Retina (tissue), 1 donor: Measurements from ENCODE around the gene CDYL.

Experiments
- DNase-seq: peaks from one replicate; pipeline ENCODE4 v3.0.0-alpha.2; 2016

Gene CDYL, protein sequence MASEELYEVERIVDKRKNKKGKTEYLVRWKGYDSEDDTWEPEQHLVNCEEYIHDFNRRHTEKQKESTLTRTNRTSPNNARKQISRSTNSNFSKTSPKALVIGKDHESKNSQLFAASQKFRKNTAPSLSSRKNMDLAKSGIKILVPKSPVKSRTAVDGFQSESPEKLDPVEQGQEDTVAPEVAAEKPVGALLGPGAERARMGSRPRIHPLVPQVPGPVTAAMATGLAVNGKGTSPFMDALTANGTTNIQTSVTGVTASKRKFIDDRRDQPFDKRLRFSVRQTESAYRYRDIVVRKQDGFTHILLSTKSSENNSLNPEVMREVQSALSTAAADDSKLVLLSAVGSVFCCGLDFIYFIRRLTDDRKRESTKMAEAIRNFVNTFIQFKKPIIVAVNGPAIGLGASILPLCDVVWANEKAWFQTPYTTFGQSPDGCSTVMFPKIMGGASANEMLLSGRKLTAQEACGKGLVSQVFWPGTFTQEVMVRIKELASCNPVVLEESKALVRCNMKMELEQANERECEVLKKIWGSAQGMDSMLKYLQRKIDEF

DNA sequence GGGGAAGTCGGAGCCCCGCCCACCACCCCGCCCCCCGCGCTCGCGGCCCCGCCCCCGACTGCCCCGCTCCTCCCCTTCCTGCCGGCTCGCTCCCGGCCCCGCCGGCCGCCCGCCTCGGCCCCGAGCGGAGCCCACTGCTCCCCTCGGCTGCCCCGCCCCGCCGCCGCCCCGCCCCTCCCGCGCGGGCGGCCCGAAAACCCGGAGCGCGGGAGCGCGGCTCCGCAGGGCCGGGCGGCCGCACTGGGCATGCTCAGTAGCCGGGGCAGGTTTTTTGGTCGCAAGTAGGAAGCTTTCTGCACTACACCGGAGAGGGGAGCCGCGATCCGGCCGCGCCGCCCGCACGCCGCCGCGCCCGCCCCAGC lies at the start of gene CDYL:
Gene CDYL, plus strand, starts transcription at position 274 of the 362 bp plus-strand sequence. CDS start 380 bp downstream, outside the sequence.
- DNase-seq, result no peak

DNA sequence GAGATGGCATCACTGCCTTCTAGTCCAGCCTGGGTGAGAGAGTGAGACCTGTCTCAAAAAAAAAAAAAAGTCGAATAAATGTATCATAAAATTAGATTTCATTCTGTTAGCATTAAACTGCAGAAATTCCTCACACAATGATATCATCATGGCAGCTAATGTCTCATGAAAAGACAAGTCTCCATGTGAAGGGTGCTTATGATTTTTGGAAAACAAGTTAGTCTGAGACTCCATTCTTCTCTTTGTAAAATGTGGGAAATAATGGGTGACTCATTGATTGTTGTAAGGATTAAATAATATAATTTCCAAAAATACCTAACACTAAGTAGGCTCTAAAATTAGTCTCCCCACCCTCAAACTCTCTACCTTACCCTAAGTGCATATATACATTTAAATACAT lies 49.6 kb upstream of the CDYL start:
- DNase-seq, result no peak

DNA sequence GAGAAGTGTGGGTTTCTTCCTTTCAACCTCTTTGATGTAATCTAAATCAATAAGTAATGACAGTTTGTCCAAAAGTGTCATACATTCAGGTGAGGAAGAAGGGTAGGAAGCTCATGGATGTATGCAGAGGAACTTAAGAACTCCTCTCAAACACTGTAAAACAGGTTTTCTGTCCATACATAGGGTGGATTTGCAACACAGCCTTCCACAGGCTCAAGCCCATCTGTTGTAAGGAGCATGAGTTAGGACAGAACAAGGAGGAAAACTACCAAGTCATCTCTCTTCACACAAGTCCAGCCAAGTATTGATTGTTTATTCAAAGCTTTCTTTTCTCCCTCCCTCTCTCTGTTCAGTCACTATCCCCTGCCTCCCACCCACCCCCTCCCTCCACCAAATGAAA lies 49.0 kb upstream of the CDYL start:
- no peak for DNase-seq

DNA sequence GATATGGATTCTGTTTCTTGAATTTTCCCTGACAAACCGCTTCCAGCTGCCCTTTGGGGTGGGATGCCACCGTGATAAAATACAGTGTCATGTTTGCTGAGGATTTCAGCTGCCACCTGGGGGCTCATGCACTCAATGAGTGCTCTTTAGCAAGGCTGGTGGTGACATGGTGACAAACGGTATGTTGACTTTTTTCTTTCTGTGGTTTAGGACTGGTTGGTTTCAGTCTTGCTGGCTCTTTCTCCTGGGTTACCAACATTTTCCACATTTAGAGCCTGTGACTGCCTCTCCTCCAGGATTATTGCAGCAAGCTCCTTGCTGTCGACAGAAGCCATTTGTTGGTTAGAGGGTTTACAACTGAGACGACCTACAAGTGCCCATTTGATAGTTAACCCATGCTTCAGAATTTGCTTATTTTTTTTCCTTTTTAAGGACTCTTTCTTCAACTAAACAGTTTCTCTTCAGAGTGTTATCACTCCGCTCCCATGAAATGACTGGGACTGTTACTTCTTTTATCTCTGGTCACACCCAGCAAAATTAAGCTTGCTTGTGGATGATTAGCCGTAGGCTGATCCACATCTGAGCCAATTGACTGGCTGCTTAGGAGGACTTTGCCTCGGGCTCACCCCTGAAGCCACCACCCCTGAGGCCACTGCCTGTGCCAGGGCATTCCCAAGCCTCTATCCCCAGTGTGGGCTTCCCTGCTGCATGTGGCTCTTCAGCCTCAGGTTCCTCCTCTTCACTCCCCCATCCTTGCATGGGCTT lies 48.4 kb upstream of the CDYL start:
- no peak for DNase-seq

DNA sequence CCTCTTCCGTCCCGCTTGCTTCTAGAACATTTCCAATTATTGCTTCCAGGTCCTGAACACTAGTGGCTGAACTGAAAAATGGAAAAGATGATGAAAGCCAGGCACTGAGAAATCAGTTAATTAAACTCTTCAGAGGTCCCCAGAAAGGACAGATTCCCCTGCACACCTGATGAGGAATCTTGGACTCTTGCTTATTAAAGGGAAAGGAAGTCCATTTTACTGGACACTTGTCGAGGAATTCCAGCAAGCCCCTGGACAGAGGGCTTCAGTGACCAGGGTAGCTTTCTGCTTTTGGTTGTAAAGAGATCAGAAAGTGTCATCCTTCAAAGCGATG lies 47.8 kb upstream of the CDYL start:
- no peak for DNase-seq

DNA sequence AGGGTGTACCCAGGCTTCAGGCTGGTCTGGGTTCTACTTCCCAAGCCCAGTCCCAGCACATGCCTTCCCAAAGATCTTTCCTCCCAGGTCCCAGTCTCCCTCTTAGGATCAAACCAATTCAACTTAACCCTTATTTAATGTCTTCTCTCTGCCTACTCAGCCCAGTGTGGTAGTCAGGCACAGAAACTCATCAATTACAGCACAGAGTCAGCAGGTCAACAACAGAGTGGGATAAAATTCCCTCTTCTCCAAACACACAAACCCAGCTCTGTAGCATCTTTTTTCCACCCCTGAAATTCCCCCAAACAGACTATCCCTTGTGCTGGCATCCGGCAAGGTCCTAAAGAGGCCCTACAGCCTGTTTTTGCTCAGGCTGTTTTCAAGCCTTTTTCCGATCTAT lies 47.3 kb upstream of the CDYL start:
- no peak for DNase-seq

DNA sequence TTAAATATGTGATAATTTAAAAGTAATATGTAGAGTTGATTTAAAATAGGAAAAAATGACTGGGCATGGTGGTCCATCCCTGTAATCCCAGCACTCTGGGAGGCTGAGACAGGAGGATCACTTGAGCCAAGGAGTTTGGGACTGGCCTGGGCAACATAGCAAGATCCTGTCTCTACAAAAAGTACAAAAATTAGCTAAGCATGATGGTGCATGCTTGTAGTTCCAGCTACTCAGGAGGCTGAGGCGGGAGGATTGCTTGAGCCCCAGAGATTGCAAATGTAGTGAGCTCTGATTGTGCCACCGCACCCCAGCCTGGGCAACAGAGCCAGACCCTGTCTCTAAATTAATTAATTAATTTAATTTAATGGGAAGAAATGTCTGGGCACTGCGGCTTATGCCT lies 44.2 kb upstream of the CDYL start:
- no peak for DNase-seq

DNA sequence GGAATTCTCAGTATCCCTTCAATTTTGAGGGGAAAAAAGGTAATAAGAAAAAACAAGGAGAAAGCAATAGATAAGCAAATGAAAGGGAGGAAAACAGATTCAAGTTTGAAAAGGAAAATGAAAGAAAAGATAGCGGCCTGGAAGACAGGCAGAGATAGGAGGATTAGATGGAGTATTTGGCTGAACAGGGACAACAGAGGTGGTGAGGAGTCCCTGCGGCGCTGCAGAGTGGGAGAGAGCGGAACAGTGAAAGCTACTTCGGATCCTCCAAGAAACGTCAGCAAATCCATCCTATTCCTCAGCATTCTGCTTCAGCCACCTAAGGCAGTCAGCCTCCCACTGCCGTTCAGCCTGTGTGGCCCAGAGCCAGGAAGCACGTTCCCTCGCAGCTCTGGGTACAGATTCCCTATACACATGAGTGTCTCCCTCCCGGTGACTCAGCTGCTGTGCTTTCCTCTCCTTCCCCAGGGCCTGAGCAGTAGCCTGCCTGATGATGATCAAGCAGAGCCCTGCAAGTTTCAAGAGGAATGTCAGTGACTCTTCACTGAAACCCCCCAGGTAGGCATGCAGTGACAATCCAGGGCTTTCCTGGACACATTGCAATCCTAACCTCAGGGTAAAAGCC lies 43.4 kb upstream of the CDYL start:
- DNase-seq, result peak; percentile 30

DNA sequence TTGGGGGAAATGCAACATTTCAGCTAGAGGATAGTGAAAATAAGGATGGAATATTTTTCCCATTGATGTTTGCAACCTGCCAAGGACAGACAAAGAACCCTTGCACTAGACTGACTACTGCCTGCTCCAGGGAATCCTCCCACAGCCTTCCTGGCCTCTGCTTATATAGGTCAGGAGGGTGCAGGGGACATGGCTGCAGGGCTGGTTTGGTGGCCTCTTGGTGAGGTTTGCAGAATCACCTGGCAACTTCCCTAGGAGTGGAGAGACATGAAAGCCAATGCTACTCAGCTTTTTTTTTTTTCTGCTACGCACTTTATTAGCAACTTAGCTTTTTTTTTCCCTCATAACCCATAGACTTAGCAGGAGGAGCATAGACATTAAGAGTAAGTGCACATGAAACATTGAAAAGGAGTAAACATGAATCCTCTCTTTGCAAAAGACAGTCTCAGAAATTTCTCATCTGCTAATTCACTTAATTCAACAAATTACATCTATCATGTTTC lies 39.8 kb upstream of the CDYL start:
- no peak for DNase-seq

DNA sequence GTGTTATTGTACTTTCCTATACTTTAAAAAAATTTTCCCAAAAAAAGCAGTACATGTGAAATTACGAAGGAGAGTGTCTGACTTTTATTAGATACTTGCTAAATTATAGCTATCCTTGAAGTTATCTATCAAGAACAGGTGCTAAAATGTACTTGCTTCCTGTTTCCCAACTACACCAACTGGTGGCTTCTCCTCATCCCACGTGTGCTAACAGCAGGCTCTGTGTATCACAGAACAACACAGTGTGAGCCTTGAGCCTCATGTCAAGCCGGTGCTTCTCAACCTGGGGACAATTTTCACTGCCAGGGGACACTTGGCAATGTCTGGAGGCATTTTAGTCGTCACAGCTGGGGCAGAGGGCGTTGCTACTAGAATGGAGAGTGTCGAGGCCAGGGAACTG lies 36.2 kb upstream of the CDYL start:
- no peak for DNase-seq

DNA sequence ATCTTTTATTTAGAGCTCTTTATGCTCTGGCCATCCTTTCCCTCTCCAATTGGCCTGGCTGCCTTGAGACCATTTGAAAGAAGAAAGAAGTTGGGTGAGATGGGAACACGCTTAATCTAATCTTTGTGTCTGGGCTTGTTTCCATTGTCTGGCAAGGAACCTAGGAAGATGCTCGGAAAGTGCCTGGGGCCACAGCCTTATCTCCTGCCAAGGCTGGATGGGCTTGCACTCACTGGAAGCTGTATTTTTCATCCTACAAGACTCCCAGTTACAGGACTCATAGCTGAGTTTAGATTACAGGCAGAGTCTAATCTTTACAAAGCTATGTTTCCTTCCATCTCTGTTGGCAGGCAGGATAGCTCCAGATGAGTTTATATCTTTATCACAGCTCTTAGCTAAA lies 33.1 kb upstream of the CDYL start:
- no peak for DNase-seq

DNA sequence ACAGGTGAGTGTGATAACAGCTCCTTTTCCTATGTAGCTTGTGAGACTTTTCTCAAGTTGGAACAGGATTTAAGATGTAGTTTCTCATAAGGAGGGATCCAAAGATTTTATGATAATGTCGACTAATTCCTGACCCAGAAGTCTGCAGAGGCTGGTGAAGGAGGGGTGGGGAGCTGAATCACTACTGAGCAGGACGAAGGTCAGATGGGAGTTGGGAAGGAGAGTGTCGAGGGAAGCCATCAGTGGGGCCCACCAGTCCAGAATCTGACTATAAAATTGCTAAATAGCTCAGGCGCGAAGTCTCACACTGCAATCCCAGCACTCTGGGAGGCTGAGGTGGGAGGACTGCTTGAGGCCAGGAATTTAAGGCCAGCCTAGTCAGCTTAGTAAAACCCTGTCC lies 32.3 kb upstream of the CDYL start:
- DNase-seq, result no peak

DNA sequence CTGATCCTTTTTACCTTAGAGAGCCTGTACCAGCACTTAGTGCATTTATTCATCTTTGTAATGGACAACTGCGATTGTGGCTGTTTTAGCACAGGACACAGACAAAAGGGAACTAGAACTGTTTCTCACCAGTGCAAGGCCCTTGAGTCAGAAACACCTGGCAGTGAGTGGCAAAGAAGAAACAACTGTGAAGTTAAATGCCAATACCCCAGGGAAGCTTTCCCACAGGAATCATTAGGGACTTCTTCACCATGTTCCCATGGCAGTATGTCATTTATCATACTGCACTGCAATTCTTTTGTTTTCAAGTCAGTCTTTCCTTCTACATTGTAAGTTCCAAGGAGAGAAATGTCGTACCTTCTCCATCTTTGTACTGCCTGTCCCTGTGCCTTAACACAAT lies 28.6 kb upstream of the CDYL start:
- DNase-seq, result no peak

DNA sequence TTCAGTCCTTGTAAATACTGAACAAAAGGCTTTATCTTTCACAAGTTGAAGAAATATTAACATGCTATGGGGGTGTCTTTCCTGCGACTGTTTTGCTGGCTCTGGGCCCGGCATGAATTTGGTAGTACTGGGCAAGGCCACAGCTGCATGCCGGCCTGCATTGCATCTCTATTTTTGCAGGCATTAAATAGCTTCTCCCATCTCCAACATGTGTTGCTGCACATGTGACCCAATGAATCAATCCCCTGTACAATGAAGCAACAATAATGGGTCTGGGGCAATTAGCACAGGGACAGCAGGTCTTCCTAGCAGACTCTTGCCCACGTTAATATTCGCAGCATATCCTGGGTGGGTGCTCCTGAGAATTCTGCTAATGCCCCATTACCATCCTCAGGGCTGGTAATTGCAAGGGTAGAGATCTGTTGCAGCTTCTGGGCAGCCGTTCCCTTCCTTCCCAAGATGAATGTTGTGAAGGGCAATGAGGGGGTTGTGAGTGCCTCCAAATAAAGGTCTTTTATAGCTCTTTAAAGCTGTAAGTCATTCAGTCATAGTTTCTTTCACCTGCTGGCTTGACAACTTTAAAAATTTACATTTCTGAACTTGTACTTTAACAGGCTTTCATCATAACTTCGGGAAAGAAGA lies 24.3 kb upstream of the CDYL start:
- DNase-seq, result no peak

DNA sequence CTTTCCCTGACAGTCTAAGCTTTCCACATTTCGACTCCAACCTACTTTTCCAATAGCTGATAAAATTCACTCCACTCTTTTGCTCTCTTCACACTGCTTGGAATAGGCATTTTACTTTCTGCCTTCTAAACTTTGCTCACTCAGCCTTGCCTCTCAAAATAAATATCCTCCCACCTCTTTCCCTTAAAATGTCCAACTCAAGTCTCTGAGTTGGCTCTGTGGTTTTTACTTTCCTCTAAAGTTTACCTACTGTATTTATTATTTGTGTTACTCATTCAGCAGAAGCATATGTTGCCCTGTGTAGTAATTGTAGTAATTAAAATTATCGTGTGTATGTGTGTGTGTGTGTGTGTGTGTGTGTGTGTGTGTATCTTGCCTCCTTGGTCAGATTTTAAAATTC lies 20.0 kb upstream of the CDYL start:
- no peak for DNase-seq

DNA sequence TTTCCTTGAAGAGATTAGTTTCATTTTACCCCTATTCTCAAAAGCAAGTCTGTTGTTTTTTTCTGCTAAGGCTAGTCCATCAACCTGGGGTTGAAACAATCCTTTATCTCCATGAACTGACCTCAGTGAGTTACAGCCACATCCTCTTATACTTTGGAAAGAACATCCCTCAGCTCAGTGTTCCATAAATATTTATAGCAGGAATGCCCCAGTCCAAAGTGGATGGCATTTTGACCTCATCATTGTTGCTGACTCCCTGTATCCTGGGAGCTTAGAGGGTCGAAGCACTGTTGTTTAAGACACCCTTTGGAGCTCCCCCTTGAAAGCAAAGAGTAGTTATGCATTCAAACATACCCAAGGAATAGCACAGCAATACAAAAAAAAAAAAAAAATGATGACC lies 16.2 kb upstream of the CDYL start:
- no peak for DNase-seq

DNA sequence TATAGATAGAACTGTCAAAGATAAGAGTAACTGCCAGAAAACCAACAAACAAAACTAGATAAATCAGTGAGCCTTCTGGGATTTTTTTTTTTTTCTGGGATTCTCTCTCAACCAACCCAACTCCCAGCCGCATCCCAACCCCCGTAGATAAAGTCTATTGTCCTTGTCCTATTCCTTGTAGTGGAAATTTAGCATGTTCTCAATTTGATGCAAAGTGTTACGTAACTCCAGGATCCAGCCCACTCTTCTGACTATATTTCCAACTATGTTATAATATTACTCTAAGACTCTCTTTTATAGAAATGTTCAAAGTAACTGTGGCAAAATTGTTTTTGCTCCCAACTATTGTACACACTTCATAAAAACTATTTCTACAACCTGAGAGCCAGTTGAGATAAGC lies 15.4 kb upstream of the CDYL start:
- no peak for DNase-seq

DNA sequence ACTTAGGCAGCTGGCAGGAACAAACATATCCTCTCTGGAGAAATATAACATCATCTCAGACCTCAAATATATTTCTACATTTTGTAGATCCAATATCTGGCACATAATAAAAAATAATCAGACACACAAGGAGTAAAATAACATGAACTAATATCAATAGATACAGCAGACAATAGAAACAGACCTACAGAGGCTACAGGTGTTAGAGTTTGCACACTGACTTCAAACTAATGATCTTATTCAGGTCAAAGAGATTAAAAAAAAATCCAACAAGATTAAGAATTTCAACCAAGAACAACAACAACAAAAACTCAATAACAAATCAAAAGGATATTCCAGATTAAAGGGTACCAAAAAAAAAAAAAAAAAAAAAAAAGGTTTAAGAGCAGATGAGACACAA lies 13.9 kb upstream of the CDYL start:
- no peak for DNase-seq

DNA sequence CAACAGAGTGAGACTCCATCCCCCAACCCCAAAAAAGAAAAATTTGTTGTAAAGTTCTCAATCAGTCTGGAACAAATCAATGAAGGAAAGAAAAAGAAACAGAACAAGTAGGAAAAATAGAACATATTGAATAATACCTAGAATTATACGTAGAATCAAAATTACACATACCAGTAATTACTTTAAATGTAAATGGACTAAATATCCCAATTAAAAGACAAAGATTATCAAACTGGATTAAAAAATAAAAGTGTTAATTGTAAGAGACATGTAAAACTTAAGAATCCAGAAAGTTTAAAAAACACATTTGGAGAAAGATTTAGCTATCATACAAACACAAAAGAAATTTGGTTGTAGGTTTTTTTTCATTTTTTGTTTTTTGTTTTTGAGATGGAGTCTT lies 12.3 kb upstream of the CDYL start:
- DNase-seq, result no peak

DNA sequence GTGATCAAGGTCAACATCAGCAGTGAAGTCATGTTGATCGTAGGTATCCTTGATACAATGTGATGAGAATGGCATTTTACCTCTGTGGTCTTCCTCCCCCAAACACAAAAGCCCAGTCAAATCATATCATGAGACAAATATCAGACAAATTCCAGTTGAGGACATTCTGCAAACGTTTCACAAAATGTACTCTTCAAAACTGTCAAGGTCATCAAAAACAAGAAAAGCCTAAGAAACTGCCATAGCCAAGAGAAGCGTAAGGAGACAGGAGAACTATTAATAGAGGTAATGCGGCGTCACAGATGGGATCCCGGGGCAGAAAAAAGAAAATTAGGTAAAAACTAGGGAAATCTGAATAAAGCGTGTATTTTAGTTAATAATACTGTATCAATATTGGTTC lies 7.4 kb upstream of the CDYL start:
- no peak for DNase-seq

DNA sequence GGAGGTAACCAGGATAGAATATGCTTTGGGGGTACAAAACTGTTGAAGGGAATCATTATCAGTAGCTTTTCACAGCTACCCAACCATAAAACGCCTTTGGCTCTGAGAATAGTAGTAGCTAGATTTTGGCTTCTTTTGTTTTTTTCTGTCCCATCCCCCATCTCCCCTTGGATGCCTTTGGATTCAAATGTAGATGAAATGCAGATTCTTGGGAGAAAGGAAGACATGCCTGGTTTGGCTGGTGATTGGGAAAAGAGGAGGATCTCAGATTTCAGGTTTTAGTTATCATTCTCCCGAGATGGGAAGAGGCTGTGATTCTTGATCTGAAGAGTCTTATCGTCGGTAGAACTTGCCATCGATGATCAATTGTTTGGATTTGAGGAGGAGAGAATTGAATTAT lies 3.5 kb upstream of the CDYL start:
- no peak for DNase-seq

DNA sequence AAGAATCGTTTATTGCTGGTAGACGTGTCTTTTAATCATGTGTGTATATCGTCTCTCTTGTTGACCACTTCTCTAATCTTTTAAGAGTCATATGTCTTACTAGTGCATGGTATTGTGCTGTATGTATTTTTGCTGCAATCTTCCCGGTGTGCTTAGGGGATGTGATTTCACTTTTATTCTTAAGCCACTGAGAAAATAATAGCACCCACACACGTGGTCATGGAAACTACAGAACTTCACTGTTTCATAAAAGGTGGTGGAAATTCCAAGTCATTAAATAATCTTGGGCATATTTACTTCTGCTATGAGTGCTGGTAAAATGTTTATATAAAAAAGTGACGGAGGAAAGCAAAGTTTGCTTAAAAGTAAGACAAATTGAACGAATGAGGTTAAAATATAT lies 3.0 kb upstream of the CDYL start:
- DNase-seq, result no peak

DNA sequence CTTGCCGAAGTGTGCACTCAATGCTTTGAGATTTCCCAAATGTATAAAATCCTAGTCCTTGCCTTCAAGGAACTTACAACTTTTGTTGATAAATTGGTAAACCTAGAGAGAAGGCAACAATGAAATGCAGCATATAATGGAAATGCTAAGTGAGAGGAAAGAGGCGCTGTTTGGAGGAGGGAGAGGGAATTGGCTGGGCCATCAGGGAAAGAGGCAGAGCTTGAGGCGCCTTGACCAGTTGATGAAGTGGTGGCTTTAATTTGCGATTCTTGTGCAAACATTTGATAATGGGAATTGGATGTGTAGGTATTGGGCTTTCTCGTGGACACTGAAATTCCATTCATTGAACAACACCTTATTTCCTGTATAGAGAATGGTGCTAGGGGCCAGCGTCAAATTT lies 1.9 kb upstream of the CDYL start:
- DNase-seq, result peak; percentile 15
